Endometrial microvascular endothelial cells (primary cell): ENCODE results near the gene TAB2. TPM values are rescaled to one million over a fixed set of nuclear protein-coding genes. Genes with fewer than 3 reads are reported as not detected.

Experiments used
- in situ Hi-C: cut with HindIII; loops from 2 replicates; pipeline ENCODE4 v1.10.0; 2017; ENCODE audit warnings: low sequenced_read_pairs, low pct_unique_long_range_greater_than_20kb; ENCODE audit errors: inconsistent ontology term
- total RNA-seq: library from RNA; depleted of rRNA; stranded (reverse); fragments of >200 nt; gene quantifications from one replicate; pipeline ENCODE4 v1.2.3, GENCODE V29; 2015; ENCODE audit errors: inconsistent ontology term

The TAB2 gene
- total RNA-seq, 1 donor from 2014 or later: 26.1 TPM

- in situ Hi-C loops: no loop called here
Observed at GRCh38 chr6:149393002-149393679, 75.6 kb downstream of the TAB2 start.

GRCh38 chr6:149395185-149395584 lies 77.7 kb downstream of the TAB2 start:
- in situ Hi-C loops: no loop called here

GRCh38 chr6:149397384-149397783 lies 79.9 kb downstream of the TAB2 start:
- in situ Hi-C loops: no loop called here

GRCh38 chr6:149400050-149400449 lies 82.5 kb downstream of the TAB2 start, which contains the start of gene SUMO4:
Gene SUMO4, plus strand, starts transcription at chr6:149400262. Its CDS starts 130 bp downstream, at chr6:149400392.
- in situ Hi-C loops: no loop called here

GRCh38 chr6:149403534-149403933 lies 86.0 kb downstream of the TAB2 start:
- in situ Hi-C loops: no loop called here

GRCh38 chr6:149405823-149406765 lies 88.6 kb downstream of the TAB2 start:
- in situ Hi-C loops: no loop called here

- in situ Hi-C loops: no loop called here
Observed at GRCh38 chr6:149409617-149410016, 92.1 kb downstream of the TAB2 start.

GRCh38 chr6:149410557-149410956 lies 93.0 kb downstream of the TAB2 start:
- in situ Hi-C loops: no loop called here

- in situ Hi-C loops: no loop called here
Observed at GRCh38 chr6:149414009-149414408, 96.5 kb downstream of the TAB2 start.

GRCh38 chr6:149414821-149415220 lies 97.3 kb downstream of the TAB2 start:
- in situ Hi-C loops: no loop called here

GRCh38 chr6:149419696-149420404 lies 102.3 kb downstream of the TAB2 start:
- in situ Hi-C loops: no loop called here

GRCh38 chr6:149421132-149421531 lies 103.6 kb downstream of the TAB2 start:
- in situ Hi-C loops: no loop called here

- in situ Hi-C loops: no loop called here
Observed at GRCh38 chr6:149422581-149422980, 105.1 kb downstream of the TAB2 start.

- in situ Hi-C loops: no loop called here
Observed at GRCh38 chr6:149423964-149424440, 106.5 kb downstream of the TAB2 start.

- in situ Hi-C loops: no loop called here
Observed at GRCh38 chr6:149425224-149425623, 107.7 kb downstream of the TAB2 start.

GRCh38 chr6:149425754-149426153 lies 108.2 kb downstream of the TAB2 start:
- in situ Hi-C loops: no loop called here

GRCh38 chr6:149428606-149429005 lies 111.1 kb downstream of the TAB2 start:
- in situ Hi-C loops: no loop called here

- in situ Hi-C loops: no loop called here
Observed at GRCh38 chr6:149429427-149430360, 112.2 kb downstream of the TAB2 start.
